Parathyroid adenoma (tissue), 2 donors: ENCODE measurements around the gene MST1.

Experiments
- H2AFZ ChIP-seq: fragments of 300-600 bp; sonication (generic); one replicate; pipeline ENCODE4 v1.7.0; 2017; ENCODE audit warnings: antibody characterized with exemption, mild to moderate bottlenecking
- H3K27ac ChIP-seq: fragments of 300-600 bp; sonication (generic); one replicate; pipeline ENCODE4 v1.7.0; 2017
- H3K27me3 ChIP-seq: fragments of 300-600 bp; sonication (generic); one replicate; pipeline ENCODE4 v1.7.0; 2017; ENCODE audit warnings: low read length; ENCODE audit not compliant: control insufficient read depth, insufficient read depth
- H3K36me3 ChIP-seq: fragments of 300-600 bp; sonication (generic); one replicate; pipeline ENCODE4 v1.7.0; 2017; ENCODE audit warnings: low read length; ENCODE audit not compliant: control insufficient read depth, insufficient read depth
- H3K4me1 ChIP-seq: fragments of 300-600 bp; sonication (generic); one replicate; pipeline ENCODE4 v1.7.0; 2017; ENCODE audit warnings: control low read depth
- H3K4me2 ChIP-seq: fragments of 300-600 bp; sonication (generic); one replicate; pipeline ENCODE4 v1.7.0; 2017; ENCODE audit warnings: low read length
- H3K4me3 ChIP-seq: fragments of 300-600 bp; sonication (generic); one replicate; pipeline ENCODE4 v1.7.0; 2017; ENCODE audit warnings: low read depth, low read length
- H3K79me2 ChIP-seq: fragments of 300-600 bp; sonication (generic); one replicate; pipeline ENCODE4 v1.7.0; 2017; ENCODE audit warnings: control low read depth
- H3K9ac ChIP-seq: fragments of 300-600 bp; sonication (generic); one replicate; pipeline ENCODE4 v1.7.0; 2017; ENCODE audit warnings: mild to moderate bottlenecking
- H3K9me3 ChIP-seq: fragments of 300-600 bp; sonication (generic); one replicate; pipeline ENCODE4 v1.7.0; 2017; ENCODE audit warnings: low read length; ENCODE audit not compliant: control insufficient read depth
- TF ChIP-seq, protein P1 (sequence below): fragments of 300-600 bp; sonication (generic); IDR thresholded peaks from one replicate; pipeline ENCODE4 v1.7.0; 2017; ENCODE audit warnings: antibody characterized with exemption, mild to moderate bottlenecking
- donor health status: primary hyperparathyroidism.

MST1 gene

DNA sequence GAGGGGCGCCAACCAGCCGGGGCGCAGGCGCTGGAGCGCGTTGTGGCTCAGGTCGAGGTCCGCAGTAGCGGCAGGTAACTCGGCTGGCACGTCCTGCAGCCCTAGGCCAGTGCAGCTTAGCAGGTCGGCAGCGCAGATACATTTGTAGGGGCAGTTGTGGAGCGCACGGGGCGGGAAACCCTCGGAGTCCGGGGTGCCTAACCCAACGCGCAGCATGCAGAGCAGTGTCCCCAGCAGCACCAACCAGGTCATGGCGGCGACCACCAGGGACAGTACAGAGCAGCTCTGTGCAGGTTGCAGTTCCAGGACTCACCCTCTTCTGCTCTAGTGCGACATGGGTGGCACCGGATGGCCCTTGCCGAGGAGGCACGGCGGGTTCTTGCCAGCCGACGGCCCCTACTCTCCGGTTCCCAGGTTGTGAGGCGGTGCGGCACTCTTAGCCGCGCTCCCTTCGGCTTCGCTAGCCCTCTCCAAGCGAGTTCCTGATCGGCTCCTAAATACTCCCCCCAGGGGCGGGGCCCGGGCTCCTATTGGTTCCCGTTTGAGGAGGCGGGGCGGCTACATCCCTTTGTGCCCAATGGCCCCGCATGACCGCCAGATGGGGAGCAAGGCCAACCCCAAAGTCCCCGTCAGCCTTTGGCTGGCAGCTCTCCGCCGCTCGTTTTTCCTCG lies 30.1 kb upstream of the MST1 start, which contains the start of gene AMIGO3:
Gene AMIGO3 (minus strand): TSS at position 471 of the 671 bp plus-strand sequence. CDS start 219 bp downstream, at position 252.
- Histone ChIP-seq H3K27me3 (no peaks in the 10 kb centered on the region), H3K79me2 (no peaks in the 10 kb centered on the region), H3K4me1 (peaks cover 19% of the 10 kb centered on the region), H3K36me3 (no peaks in the 10 kb centered on the region), H3K9me3 (no peaks in the 10 kb centered on the region), H3K27ac (peak within 1 kb of the TSS; percentile 3), H2AFZ (peak within 1 kb of the TSS; percentile 67), H3K9ac (no peak within 1 kb of the TSS), H3K4me2 (peak within 1 kb of the TSS; percentile 44), H3K4me3 (peak within 1 kb of the TSS; percentile 36)
- TF ChIP-seq, protein P1, sequence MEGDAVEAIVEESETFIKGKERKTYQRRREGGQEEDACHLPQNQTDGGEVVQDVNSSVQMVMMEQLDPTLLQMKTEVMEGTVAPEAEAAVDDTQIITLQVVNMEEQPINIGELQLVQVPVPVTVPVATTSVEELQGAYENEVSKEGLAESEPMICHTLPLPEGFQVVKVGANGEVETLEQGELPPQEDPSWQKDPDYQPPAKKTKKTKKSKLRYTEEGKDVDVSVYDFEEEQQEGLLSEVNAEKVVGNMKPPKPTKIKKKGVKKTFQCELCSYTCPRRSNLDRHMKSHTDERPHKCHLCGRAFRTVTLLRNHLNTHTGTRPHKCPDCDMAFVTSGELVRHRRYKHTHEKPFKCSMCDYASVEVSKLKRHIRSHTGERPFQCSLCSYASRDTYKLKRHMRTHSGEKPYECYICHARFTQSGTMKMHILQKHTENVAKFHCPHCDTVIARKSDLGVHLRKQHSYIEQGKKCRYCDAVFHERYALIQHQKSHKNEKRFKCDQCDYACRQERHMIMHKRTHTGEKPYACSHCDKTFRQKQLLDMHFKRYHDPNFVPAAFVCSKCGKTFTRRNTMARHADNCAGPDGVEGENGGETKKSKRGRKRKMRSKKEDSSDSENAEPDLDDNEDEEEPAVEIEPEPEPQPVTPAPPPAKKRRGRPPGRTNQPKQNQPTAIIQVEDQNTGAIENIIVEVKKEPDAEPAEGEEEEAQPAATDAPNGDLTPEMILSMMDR, result peak; percentile 40

DNA sequence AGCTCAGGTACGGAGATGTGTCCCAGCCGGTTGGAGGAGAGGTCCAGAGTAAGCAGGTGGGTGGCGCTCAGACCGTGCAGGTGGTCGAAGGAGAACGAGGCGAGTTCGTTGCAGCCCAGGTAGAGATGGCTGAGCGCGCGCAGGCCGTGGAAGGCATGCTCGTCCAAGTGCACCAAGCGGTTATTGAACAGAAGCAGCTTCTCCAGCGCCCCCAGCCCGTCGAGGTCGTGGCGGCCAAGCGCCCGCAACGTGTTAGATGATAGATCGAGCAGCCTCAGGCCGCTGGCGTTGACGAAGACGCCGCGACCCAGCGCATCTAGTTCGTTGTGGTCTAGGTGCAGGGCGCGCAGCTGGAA lies 29.6 kb upstream of the MST1 start:
- peaks cover 19% of the 10 kb centered on the region for H3K4me1 ChIP-seq
- no peak overlapping the region for H2AFZ ChIP-seq
- no peaks in the 10 kb centered on the region for H3K79me2 ChIP-seq
- no peaks in the 10 kb centered on the region for H3K9me3 ChIP-seq
- no peak overlapping the region for H3K9ac ChIP-seq
- no peaks in the 10 kb centered on the region for H3K36me3 ChIP-seq
- peak overlapping the region; percentile 36 for H3K4me3 ChIP-seq
- no peaks in the 10 kb centered on the region for H3K27me3 ChIP-seq
- TF ChIP-seq, protein P1, result no peak
- no peak overlapping the region for H3K27ac ChIP-seq
- H3K4me2 ChIP-seq, result peak overlapping the region; percentile 44

DNA sequence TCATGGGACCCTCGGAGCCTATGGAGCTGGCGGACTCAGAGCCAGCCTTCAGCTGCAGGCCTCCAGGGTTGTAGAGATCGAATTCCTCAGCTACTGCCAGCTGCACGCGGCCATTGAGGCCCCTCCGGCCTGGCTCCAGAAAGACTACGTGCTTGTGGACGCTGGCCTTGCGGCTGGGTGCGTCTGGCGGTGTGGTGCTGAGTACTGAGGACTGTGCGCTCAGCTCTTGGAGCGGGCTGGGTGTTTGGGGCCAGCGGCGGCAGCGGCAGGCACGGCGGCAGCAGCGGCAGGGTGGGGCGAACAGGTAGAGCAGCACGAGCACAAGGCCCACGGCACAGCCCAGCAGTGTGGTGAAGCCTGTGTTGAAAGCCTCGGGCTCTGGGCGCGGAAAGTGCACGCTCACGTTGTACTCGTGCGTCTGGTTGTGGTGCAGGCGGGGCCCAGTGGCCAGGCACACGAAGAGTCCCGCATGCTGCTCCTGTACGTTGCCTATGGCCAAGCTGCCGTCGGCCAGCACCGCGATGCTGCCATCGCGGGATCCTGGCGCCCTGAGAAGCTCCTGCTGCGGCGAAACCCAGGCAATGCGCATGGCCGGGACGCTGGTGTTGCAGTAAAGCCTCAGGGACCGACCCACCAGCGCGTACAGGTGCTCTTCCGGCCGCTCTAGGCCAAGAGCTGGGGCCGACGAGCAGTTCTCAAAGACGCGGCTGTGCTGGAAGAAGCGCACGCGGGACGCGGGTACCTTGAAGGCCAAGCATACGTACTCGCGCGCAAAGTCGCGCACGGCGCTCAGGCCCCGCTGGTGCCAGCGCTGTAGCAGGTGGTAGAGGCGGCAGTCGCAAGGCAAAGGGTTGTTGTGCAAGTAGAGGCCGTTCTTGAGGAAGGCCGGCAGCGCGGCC lies 28.9 kb upstream of the MST1 start:
- no peak overlapping the region for H3K27ac ChIP-seq
- H2AFZ ChIP-seq, result no peak overlapping the region
- H3K9ac ChIP-seq, result no peak overlapping the region

DNA sequence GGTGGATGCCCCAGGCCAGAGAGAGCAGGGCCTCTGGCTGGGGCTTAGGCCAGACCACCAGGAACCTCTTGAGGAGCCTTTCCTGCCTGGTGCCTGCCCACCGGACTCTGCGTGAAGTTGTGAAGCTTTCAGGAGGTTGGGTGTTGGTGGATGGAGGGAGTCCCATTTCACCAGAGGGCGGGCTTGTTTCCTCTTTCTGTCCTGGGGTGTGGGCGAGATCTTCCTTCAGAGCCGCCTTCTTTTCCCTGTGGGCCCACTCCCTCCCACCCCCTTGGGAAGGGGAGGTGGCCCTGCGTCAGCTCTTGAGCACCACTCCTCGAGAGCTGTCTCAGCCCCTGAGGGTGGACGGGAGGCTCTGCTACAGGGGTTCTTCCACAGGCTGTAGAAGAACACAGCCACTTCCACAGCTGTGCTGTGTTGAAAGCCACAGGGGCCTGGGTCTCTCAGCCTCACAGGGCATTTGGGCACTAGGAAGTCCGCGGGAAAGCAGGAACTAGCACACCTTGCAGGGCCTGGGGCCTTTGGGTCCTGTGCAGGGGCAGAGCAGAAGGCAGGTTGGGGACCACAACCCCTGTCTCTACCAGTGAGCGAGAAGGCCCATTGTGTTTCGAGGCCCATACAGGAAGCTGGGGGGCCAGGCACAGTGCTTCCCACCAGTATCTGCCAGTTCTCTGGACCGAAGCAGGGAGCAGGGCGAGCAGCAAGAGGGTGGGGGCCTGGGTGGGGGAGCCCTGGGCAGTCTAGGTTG lies 28.1 kb upstream of the MST1 start:
- no peak overlapping the region for H2AFZ ChIP-seq
- no peaks in the 10 kb centered on the region for H3K9me3 ChIP-seq
- H3K27me3 ChIP-seq, result no peaks in the 10 kb centered on the region
- H3K36me3 ChIP-seq, result no peaks in the 10 kb centered on the region
- H3K4me1 ChIP-seq, result peaks cover 13% of the 10 kb centered on the region
- H3K79me2 ChIP-seq, result no peaks in the 10 kb centered on the region
- TF ChIP-seq, protein P1, result no peak
- H3K9ac ChIP-seq, result no peak overlapping the region
- H3K4me2 ChIP-seq, result no peak overlapping the region
- H3K27ac ChIP-seq, result no peak overlapping the region
- H3K4me3 ChIP-seq, result no peak overlapping the region

More for the DNA sequence above, 28.9 kb upstream of the MST1 start:
- Histone ChIP-seq H3K9me3 (no peaks in the 10 kb centered on the region), H3K36me3 (no peaks in the 10 kb centered on the region), H3K79me2 (no peaks in the 10 kb centered on the region), H3K4me2 (no peak overlapping the region), H3K27me3 (no peaks in the 10 kb centered on the region), H3K4me3 (no peak overlapping the region), H3K4me1 (peaks cover 19% of the 10 kb centered on the region)
- TF ChIP-seq, protein P1, result no peak
